Measurements from ENCODE around the gene EPAS1.

The EPAS1 gene

GRCh38 chr2:46304635-46305034 is 7.4 kb downstream of the EPAS1 start:
- intact Hi-C loops (cut with DNase I; ENCODE audit: low total_unique reads), result no loop called here
- H3K4me3 ChIP-seq, result no peak overlapping the region
- H3K27ac ChIP-seq, result peak overlapping the region; percentile 83 to 84
- no peaks in the 10 kb centered on the region for H3K27me3 ChIP-seq
- TF ChIP-seq CTCF (IDR thresholded peaks at IDR 0.05), result no peak
- H3K36me3 ChIP-seq, result no peaks in the 10 kb centered on the region
- H3K9me3 ChIP-seq, result no peaks in the 10 kb centered on the region
- no peak for DNase-seq
- H3K4me1 ChIP-seq, result peaks cover 6 to 98% (median 72%) of the 10 kb centered on the region in 4 donors

- H3K27ac ChIP-seq, result peak overlapping the region; percentile 83 to 84
Observed at GRCh38 chr2:46305187-46305586, 8.0 kb downstream of the EPAS1 start.

GRCh38 chr2:46305767-46306166 is 8.6 kb downstream of the EPAS1 start:
- no peaks in the 10 kb centered on the region for H3K27me3 ChIP-seq
- no peak for TF ChIP-seq CTCF (IDR thresholded peaks at IDR 0.05)
- H3K4me1 ChIP-seq, result peaks cover 6 to 100% (median 75%) of the 10 kb centered on the region in 4 donors
- no peaks in the 10 kb centered on the region for H3K9me3 ChIP-seq
- intact Hi-C loops (cut with DNase I; ENCODE audit: low total_unique reads), result no loop called here
- H3K4me3 ChIP-seq, result no peak overlapping the region
- H3K27ac ChIP-seq, result peak overlapping the region; percentile 83 to 84
- DNase-seq, result no peak
- H3K36me3 ChIP-seq, result no peaks in the 10 kb centered on the region

More at GRCh38 chr2:46305187-46305586, 8.0 kb downstream of the EPAS1 start:
- Histone ChIP-seq H3K9me3 (no peaks in the 10 kb centered on the region), H3K36me3 (no peaks in the 10 kb centered on the region), H3K4me1 (peaks cover 6 to 100% (median 74%) of the 10 kb centered on the region in 4 donors), H3K4me3 (no peak overlapping the region), H3K27me3 (no peaks in the 10 kb centered on the region)
- TF ChIP-seq CTCF (IDR thresholded peaks at IDR 0.05), result no peak
- intact Hi-C loops (cut with DNase I; ENCODE audit: low total_unique reads), result no loop called here
- no peak for DNase-seq

- Histone ChIP-seq H3K4me1 (peaks cover 6 to 100% (median 81%) of the 10 kb centered on the region in 4 donors), H3K36me3 (no peaks in the 10 kb centered on the region), H3K27me3 (no peaks in the 10 kb centered on the region), H3K9me3 (no peaks in the 10 kb centered on the region), H3K27ac (peak overlapping the region; percentile 83 to 84), H3K4me3 (no peak overlapping the region)
- TF ChIP-seq CTCF (IDR thresholded peaks at IDR 0.05), result no peak
- intact Hi-C loops (cut with DNase I; ENCODE audit: low total_unique reads), result no loop called here
- no peak for DNase-seq
Observed at GRCh38 chr2:46306330-46306751, 9.1 kb downstream of the EPAS1 start.

DNA sequence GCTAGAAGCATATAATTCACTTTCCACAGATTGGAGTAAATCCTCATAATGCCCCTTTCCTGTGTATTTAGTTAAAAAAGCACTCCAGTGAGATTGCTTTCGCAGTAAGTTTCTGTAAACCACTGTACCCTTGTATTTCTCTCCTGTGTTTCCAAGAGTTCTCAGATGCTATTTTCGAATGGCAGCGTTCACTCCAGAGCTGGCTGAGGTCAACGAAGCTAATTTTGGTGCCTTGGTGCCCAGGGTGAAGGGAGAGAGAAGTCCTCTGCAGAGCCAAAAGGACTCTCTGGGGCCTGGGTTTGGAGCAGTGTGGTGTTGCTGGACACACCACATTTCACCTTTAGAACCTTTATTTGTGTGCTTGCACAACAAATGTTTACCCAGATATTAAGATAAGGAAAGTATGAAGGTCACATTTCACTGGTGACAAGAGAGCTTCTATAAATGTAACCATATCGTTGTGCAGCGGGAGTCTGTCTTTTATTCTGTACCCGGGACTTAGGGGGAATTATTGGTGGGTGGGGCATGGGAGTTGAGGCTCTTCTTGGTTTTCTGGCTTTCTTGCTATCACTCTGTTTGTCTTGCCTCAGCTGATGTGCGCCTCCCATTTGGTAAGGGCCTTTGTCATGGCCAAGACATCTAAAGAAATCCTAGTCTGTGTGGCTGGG is 9.9 kb downstream of the EPAS1 start:
- H3K27ac ChIP-seq, result peak overlapping the region; percentile 83 to 84
- no peaks in the 10 kb centered on the region for H3K27me3 ChIP-seq
- no peak for DNase-seq
- no peak for TF ChIP-seq CTCF (IDR thresholded peaks at IDR 0.05)
- H3K36me3 ChIP-seq, result no peaks in the 10 kb centered on the region
- no peaks in the 10 kb centered on the region for H3K9me3 ChIP-seq
- intact Hi-C loops (cut with DNase I; ENCODE audit: low total_unique reads), result no loop called here
- H3K4me3 ChIP-seq, result no peak overlapping the region
- peaks cover 6 to 100% (median 87%) of the 10 kb centered on the region in 4 donors for H3K4me1 ChIP-seq

Measured in tibial artery (tissue), 4 donors.